ENCODE measurements around the gene SLC18A3. TPM values are rescaled to one million over a fixed set of nuclear protein-coding genes. Genes with fewer than 3 reads are reported as not detected.

The SLC18A3 gene
- total RNA-seq, 5 donors from 2014 or later (not counting 1 experiment from before 2014, with no cell fraction given) = not detected

DNA sequence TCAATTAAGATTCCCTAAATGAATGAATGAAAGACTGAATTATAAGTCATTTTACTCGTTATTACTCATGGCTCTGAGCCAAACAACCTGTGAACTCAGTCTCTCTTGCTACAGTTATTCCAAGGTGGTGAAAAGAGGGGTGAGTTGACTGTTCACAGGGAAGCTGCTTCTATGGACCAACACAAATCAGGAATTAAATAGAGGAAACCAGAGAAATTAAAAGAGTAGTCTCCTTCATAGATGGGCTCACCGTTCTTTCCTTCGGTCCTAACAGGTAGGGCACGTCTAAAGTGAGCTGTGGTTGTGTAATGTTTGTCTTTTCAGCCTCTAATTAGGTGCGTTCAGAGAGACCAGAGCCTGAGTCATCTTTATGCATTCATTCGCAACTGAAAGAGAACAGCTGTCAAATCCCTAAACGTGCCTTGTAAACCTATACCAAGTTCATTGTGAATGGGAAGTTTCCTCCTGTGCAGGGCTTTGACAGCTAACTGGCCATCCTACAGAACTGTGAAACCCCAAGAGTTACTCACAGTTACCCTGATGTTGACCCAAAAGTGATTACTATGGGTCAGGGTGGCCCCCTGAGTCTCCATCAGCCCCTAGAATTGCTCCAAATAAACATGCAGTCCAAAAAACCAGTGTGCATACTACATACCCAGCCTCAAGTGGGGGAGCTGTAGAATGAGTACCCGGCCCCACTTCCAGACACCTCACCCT is 51.2 kb downstream of the SLC18A3 start:
- ATAC-seq (replicated peaks in 1 of 4) (no peak), DNase-seq (no peak)
- no peaks in the 10 kb centered on the region for H3K4me1 Mint-ChIP-seq
- no peaks in the 10 kb centered on the region for H3K9me3 ChIP-seq
- H3K4me3 ChIP-seq (ENCODE audit: control insufficient read depth in 1 of 2, extremely low read depth in 1 of 2, low read length in 1 of 2) = no peak overlapping the region
- CTCF ChIA-PET = no interaction called here
- POLR2A ChIA-PET = no interaction called here
- no peaks in the 10 kb centered on the region for H3K36me3 ChIP-seq (ENCODE audit: control insufficient read depth in 2 of 2, extremely low read depth in 1 of 2, insufficient read depth in 1 of 2, low read length in 1 of 2)
- H3K9me3 Mint-ChIP-seq = peaks cover 13 to 17% (median 16%) of the 10 kb centered on the region in 3 donors
- no peak overlapping the region for H3K27ac ChIP-seq (ENCODE audit: low read length)
- H3K27me3 ChIP-seq (replicated peaks in 1 of 2; ENCODE audit: control insufficient read depth in 2 of 2, extremely low read depth in 1 of 2, insufficient read depth in 2 of 2, low read length in 1 of 2) = peaks cover 0 to 12% of the 10 kb centered on the region in 2 experiments
- no peaks in the 10 kb centered on the region for H3K36me3 Mint-ChIP-seq
- 70% methylated on average over 5 of the region's 8 CpGs for WGBS (ENCODE audit: insufficient coverage)
- no peaks in the 10 kb centered on the region for H3K4me1 ChIP-seq (ENCODE audit: control insufficient read depth in 1 of 2, extremely low read depth in 1 of 2, insufficient read depth in 2 of 2, low read length in 2 of 2)
- H3K4me3 Mint-ChIP-seq = no peak overlapping the region
- no peak overlapping the region for H3K27ac Mint-ChIP-seq
- peaks cover 4 to 11% of the 10 kb centered on the region in 2 donors for H3K27me3 Mint-ChIP-seq

Other genes starting within 250 kb of the SLC18A3 start
- gene DRGX, start 214.2 kb upstream of the SLC18A3 start, total RNA-seq = not detected
- 10 to 100 TPM; 34.6 to 40.7 (median 39.1) TPM for gene ERCC6, start 71.2 kb upstream of the SLC18A3 start, total RNA-seq
- gene CHAT, start 3.7 kb downstream of the SLC18A3 start, total RNA-seq = not detected
- not detected for gene C10orf53, start 69.3 kb downstream of the SLC18A3 start, total RNA-seq
- gene OGDHL, start 152.0 kb downstream of the SLC18A3 start, total RNA-seq = under 1 TPM in 1 of 5 donors, not detected in 4; 0.56 TPM